ENCODE results near the gene PPFIBP1.
"Not testable (repeated sequence)": the region's sequence is repeated elsewhere in the genome, so short reads cannot be mapped to it uniquely, and the experiment has no call there.

Gene PPFIBP1

GRCh38 chr12:27598866-27599265 is 74.9 kb downstream of the PPFIBP1 start:
- not testable (repeated sequence) for DNase-seq

GRCh38 chr12:27601056-27601828 is 77.2 kb downstream of the PPFIBP1 start:
- not testable (repeated sequence) for DNase-seq

- DNase-seq: no peak
These were observed 78.5 kb downstream of the PPFIBP1 start for GRCh38 chr12:27602516-27602915.

GRCh38 chr12:27604431-27604830 is 80.4 kb downstream of the PPFIBP1 start:
- no peak for DNase-seq

GRCh38 chr12:27606986-27607385 is 83.0 kb downstream of the PPFIBP1 start:
- no peak for DNase-seq

GRCh38 chr12:27607591-27607990 is 83.6 kb downstream of the PPFIBP1 start:
- no peak for DNase-seq

- no peak for DNase-seq
These were observed 84.9 kb downstream of the PPFIBP1 start for GRCh38 chr12:27608890-27609289.

- no peak for DNase-seq
These were observed 86.4 kb downstream of the PPFIBP1 start for GRCh38 chr12:27610374-27610773.

- no peak for DNase-seq
These were observed 90.4 kb downstream of the PPFIBP1 start for GRCh38 chr12:27614386-27614785.

GRCh38 chr12:27614866-27615265 is 90.9 kb downstream of the PPFIBP1 start:
- DNase-seq: no peak

GRCh38 chr12:27615331-27615891 is 91.4 kb downstream of the PPFIBP1 start:
- no peak for DNase-seq

- DNase-seq: no peak
These were observed 92.5 kb downstream of the PPFIBP1 start for GRCh38 chr12:27616356-27617142.

- DNase-seq: no peak
These were observed 94.8 kb downstream of the PPFIBP1 start for GRCh38 chr12:27618836-27619235.

GRCh38 chr12:27619308-27619707 is 95.3 kb downstream of the PPFIBP1 start:
- DNase-seq: no peak

GRCh38 chr12:27620121-27620520 is 96.1 kb downstream of the PPFIBP1 start:
- DNase-seq: no peak

GRCh38 chr12:27622436-27623195 is 98.6 kb downstream of the PPFIBP1 start:
- no peak for DNase-seq

- DNase-seq: no peak
These were observed 99.6 kb downstream of the PPFIBP1 start for GRCh38 chr12:27623645-27624044.

GRCh38 chr12:27624586-27624985 is 100.6 kb downstream of the PPFIBP1 start:
- no peak for DNase-seq

GRCh38 chr12:27627123-27627852 is 103.3 kb downstream of the PPFIBP1 start:
- DNase-seq: no peak

- not testable (repeated sequence) for DNase-seq
These were observed 104.0 kb downstream of the PPFIBP1 start for GRCh38 chr12:27627853-27628469.

- not testable (repeated sequence) for DNase-seq
These were observed 106.2 kb downstream of the PPFIBP1 start for GRCh38 chr12:27630219-27630618.

GRCh38 chr12:27631365-27631764 is 107.4 kb downstream of the PPFIBP1 start:
- DNase-seq: no peak

Measured in RPMI8226 (cell line).